Activated B cell treated with CpG ODN at 0.5 μM for 24 hours (primary cell): ENCODE measurements around the gene CNTNAP4. TPM values are rescaled to one million over a fixed set of nuclear protein-coding genes. Genes with fewer than 3 reads are reported as not detected.

ENCODE experiments used
- ATAC-seq: fragments of 200-7000 bp; cut with Tn5 transposase; one replicate; pipeline ENCODE4 v1.10.0; 2021; ENCODE audit warnings: low read depth, mild to moderate bottlenecking, moderate library complexity
- CTCF ChIA-PET: fragments of 350-600 bp; sonication (Branson Sonifier 250); formaldehyde crosslinking; loops from one replicate; lab custom pipeline; 2021; ENCODE audit warnings: antibody characterized with exemption; lab: Charles Lee
- POLR2A ChIA-PET: fragments of 350-600 bp; sonication (Branson Sonifier 250); formaldehyde crosslinking; loops from one replicate; lab custom pipeline; 2021; ENCODE audit warnings: antibody characterized with exemption; lab: Charles Lee
- DNase-seq: peaks from one replicate; pipeline ENCODE4 v3.0.0; 2022
- H3K27ac Mint-ChIP-seq: one replicate; pipeline ENCODE4 v1.8.0; 2020; ENCODE audit warnings: mixed read lengths
- H3K27me3 Mint-ChIP-seq: one replicate; pipeline ENCODE4 v1.8.0; 2021; ENCODE audit warnings: mixed read lengths
- H3K36me3 Mint-ChIP-seq: one replicate; pipeline ENCODE4 v1.8.0; 2021; ENCODE audit warnings: low read depth, mixed read lengths
- H3K4me1 Mint-ChIP-seq: one replicate; pipeline ENCODE4 v1.8.0; 2021; ENCODE audit warnings: mixed read lengths
- H3K4me3 Mint-ChIP-seq: one replicate; pipeline ENCODE4 v1.8.0; 2020; ENCODE audit warnings: mild to moderate bottlenecking, mixed read lengths
- H3K9me3 Mint-ChIP-seq: one replicate; pipeline ENCODE4 v1.8.0; 2020; ENCODE audit warnings: mixed read lengths
- intact Hi-C: fragments of 100-400 bp; cut with micrococcal nuclease; formaldehyde crosslinking; loops from one replicate; pipeline ENCODE4 v1.15.1; 2024
- total RNA-seq: library from RNA; stranded (reverse); gene quantifications from 2 replicates; pipeline ENCODE4 v1.2.3, GENCODE V29; 2022
- TF ChIP-seq, protein P1 (sequence below): fragments of 200-600 bp; IDR thresholded peaks from one replicate; pipeline ENCODE4 v1.8.0; 2022; ENCODE audit warnings: antibody characterized with exemption, mild to moderate bottlenecking

The CNTNAP4 gene
- not detected in 2 replicates for total RNA-seq

- ATAC-seq (no peak), DNase-seq (no peak)
- Mint-ChIP-seq H3K9me3 (no peaks in the 10 kb centered on the region), H3K36me3 (no peaks in the 10 kb centered on the region), H3K27me3 (peaks cover 1% of the 10 kb centered on the region), H3K27ac (no peak within 1 kb of the TSS), H3K4me1 (no peaks in the 10 kb centered on the region), H3K4me3 (no peak within 1 kb of the TSS)
- ChIA-PET POLR2A (no interaction called here), CTCF (no interaction called here)
- TF ChIP-seq, protein P1, sequence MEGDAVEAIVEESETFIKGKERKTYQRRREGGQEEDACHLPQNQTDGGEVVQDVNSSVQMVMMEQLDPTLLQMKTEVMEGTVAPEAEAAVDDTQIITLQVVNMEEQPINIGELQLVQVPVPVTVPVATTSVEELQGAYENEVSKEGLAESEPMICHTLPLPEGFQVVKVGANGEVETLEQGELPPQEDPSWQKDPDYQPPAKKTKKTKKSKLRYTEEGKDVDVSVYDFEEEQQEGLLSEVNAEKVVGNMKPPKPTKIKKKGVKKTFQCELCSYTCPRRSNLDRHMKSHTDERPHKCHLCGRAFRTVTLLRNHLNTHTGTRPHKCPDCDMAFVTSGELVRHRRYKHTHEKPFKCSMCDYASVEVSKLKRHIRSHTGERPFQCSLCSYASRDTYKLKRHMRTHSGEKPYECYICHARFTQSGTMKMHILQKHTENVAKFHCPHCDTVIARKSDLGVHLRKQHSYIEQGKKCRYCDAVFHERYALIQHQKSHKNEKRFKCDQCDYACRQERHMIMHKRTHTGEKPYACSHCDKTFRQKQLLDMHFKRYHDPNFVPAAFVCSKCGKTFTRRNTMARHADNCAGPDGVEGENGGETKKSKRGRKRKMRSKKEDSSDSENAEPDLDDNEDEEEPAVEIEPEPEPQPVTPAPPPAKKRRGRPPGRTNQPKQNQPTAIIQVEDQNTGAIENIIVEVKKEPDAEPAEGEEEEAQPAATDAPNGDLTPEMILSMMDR = no peak
- intact Hi-C loops = no loop called here
Observed at GRCh38 chr16:76276745-76277438, at the start of gene CNTNAP4. CNTNAP4 (plus strand) TSS chr16:76277401; CDS start chr16:76277663, 262 bp downstream.

GRCh38 chr16:76228546-76229146, 48.6 kb upstream of the CNTNAP4 start:
- DNase-seq = no peak
- H3K36me3 Mint-ChIP-seq = no peaks in the 10 kb centered on the region
- no peaks in the 10 kb centered on the region for H3K4me1 Mint-ChIP-seq
- H3K27me3 Mint-ChIP-seq = no peaks in the 10 kb centered on the region
- TF ChIP-seq, protein P1 = no peak
- no peak overlapping the region for H3K4me3 Mint-ChIP-seq
- ChIA-PET CTCF (no interaction called here), POLR2A (no interaction called here)
- no peak for ATAC-seq
- intact Hi-C loops = no loop called here
- H3K27ac Mint-ChIP-seq = no peak overlapping the region
- H3K9me3 Mint-ChIP-seq = peaks cover 6% of the 10 kb centered on the region

- DNase-seq (no peak), ATAC-seq (no peak)
- ChIA-PET POLR2A (no interaction called here), CTCF (no interaction called here)
- TF ChIP-seq, protein P1 = no peak
- Mint-ChIP-seq H3K9me3 (peaks cover 6% of the 10 kb centered on the region), H3K27me3 (no peaks in the 10 kb centered on the region), H3K4me3 (no peak overlapping the region), H3K27ac (no peak overlapping the region), H3K36me3 (no peaks in the 10 kb centered on the region), H3K4me1 (no peaks in the 10 kb centered on the region)
- intact Hi-C loops = no loop called here
Observed at GRCh38 chr16:76232704-76233103, 44.5 kb upstream of the CNTNAP4 start.

DNA sequence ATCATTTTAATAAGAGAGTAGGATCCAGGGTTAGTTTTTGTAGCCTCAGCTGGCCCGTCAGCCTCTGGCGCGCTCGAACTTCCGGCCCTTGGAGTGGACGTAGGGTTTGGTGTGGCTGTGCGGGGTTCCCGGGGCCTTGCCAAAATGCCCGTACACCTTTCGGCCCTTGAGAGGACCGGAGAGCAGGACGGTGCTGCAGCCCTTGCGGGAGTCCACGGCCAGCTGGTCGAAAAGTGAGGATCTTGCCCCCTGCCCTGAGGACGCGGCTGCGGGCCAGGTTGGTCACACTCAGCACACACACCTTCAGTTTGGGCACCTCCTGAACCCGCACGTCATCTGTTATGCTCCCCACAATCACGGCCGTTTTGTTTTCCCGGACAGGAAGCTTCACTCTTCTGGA, 42.2 kb upstream of the CNTNAP4 start:
- Mint-ChIP-seq H3K27ac (no peak overlapping the region), H3K9me3 (peaks cover 2% of the 10 kb centered on the region), H3K36me3 (no peaks in the 10 kb centered on the region), H3K4me1 (no peaks in the 10 kb centered on the region), H3K4me3 (no peak overlapping the region), H3K27me3 (no peaks in the 10 kb centered on the region)
- DNase-seq (no peak), ATAC-seq (no peak)
- TF ChIP-seq, protein P1 = no peak
- CTCF ChIA-PET = no interaction called here
- POLR2A ChIA-PET = no interaction called here
- intact Hi-C loops = no loop called here

- H3K4me3 Mint-ChIP-seq = no peak overlapping the region
- H3K36me3 Mint-ChIP-seq = no peaks in the 10 kb centered on the region
- intact Hi-C loops = no loop called here
- H3K27me3 Mint-ChIP-seq = no peaks in the 10 kb centered on the region
- DNase-seq = no peak
- ChIA-PET POLR2A (no interaction called here), CTCF (no interaction called here)
- peaks cover 2% of the 10 kb centered on the region for H3K9me3 Mint-ChIP-seq
- H3K4me1 Mint-ChIP-seq = no peaks in the 10 kb centered on the region
- TF ChIP-seq, protein P1 = no peak
- H3K27ac Mint-ChIP-seq = no peak overlapping the region
- no peak for ATAC-seq
Observed at GRCh38 chr16:76235426-76235825, 41.8 kb upstream of the CNTNAP4 start.
